ENCODE measurements around the gene TENM4.

The TENM4 gene

DNA sequence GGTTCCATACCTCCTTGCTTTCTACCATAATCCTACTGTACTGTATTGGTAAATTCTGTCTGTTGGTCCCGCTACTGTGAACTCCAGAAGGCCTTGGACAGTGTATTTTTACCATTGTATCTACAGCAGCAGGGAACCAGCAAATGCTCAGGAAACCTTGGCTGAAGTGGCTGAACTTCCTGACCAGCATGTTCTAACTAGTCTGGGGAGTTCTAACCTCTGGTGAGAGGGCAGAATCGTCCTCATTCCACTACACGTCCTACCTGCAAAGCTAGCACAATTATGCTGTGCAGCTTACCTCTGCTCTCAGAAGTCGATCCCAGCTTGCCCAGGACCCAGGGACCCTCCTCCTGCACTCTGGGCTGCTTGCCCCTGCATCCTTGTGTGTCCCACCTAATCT, 283.1 kb downstream of the TENM4 start:
- TF ChIP-seq, protein P1, sequence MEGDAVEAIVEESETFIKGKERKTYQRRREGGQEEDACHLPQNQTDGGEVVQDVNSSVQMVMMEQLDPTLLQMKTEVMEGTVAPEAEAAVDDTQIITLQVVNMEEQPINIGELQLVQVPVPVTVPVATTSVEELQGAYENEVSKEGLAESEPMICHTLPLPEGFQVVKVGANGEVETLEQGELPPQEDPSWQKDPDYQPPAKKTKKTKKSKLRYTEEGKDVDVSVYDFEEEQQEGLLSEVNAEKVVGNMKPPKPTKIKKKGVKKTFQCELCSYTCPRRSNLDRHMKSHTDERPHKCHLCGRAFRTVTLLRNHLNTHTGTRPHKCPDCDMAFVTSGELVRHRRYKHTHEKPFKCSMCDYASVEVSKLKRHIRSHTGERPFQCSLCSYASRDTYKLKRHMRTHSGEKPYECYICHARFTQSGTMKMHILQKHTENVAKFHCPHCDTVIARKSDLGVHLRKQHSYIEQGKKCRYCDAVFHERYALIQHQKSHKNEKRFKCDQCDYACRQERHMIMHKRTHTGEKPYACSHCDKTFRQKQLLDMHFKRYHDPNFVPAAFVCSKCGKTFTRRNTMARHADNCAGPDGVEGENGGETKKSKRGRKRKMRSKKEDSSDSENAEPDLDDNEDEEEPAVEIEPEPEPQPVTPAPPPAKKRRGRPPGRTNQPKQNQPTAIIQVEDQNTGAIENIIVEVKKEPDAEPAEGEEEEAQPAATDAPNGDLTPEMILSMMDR (conservative IDR thresholded peaks at IDR 0.05; ENCODE audit: low read depth, low read length) = no peak
- no peak overlapping the region for H3K4me3 ChIP-seq (ENCODE audit: low read depth, low read length)
- no peak for DNase-seq (ENCODE audit: low read depth)

DNA sequence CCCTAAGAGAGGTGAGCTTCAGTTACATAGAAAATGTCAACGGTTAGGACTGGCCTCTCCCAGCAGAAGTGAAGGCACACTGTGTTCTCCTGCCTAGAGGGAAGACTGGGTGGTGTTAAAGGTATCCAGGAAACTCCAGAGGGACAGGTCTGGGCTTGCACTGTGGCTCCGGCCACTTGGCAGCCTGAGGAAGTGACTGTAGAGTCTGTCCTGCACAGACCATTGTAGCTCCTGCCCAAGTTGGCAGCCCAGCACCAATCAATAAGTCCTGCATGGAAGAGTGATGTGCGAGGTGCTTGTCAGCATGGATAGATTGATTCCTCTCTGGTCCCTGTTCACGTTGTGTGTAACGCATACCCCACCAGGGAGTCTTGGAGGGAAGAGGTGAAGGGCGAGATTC, 284.8 kb downstream of the TENM4 start:
- H3K4me3 ChIP-seq (ENCODE audit: low read depth, low read length) = no peak overlapping the region
- no peak for DNase-seq (ENCODE audit: low read depth)
- TF ChIP-seq, protein P1 (conservative IDR thresholded peaks at IDR 0.05; ENCODE audit: low read depth, low read length) = no peak

DNA sequence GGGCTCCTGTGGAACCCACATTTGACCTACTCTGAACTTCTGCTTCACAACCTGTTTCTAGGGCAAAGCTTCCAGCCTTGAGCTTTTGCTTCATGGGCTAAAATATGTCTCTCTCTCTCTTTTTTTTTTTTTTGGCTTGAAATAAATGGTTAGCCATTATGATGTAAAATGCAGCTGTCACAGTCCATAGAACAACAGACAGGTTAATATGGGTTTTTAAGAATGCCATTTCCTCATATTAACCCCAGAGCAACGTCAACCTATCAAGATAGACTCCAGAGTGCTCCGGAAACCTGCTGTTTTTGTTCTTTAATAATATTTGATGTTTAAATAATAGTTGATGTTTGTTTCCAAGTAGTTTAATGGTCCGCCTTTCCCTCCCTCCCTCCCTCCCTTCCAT, 285.6 kb downstream of the TENM4 start:
- DNase-seq (ENCODE audit: low read depth) = no peak
- TF ChIP-seq, protein P1 (conservative IDR thresholded peaks at IDR 0.05; ENCODE audit: low read depth, low read length) = no peak
- H3K4me3 ChIP-seq (ENCODE audit: low read depth, low read length) = no peak overlapping the region

DNA sequence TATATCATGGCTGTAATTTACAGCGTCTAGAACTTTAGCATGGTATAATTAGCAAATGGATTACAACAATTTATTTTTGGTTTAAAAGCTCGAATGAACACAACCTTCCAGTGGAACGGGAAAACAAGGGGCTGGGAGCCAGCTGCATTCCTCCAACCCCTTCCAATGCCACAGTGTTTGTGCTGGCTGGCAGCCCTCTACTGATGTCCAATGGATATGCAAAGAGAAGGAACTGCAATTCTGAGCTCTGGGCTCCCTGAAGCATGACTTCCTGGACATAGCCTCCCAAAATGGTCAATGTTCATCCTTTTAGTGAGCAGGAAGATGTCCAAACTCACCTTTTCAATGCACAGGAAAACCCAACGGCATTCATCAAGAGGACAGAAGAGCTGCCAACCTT, 288.3 kb downstream of the TENM4 start:
- no peak for DNase-seq (ENCODE audit: low read depth)
- TF ChIP-seq, protein P1 (conservative IDR thresholded peaks at IDR 0.05; ENCODE audit: low read depth, low read length) = no peak
- H3K4me3 ChIP-seq (ENCODE audit: low read depth, low read length) = no peak overlapping the region

DNA sequence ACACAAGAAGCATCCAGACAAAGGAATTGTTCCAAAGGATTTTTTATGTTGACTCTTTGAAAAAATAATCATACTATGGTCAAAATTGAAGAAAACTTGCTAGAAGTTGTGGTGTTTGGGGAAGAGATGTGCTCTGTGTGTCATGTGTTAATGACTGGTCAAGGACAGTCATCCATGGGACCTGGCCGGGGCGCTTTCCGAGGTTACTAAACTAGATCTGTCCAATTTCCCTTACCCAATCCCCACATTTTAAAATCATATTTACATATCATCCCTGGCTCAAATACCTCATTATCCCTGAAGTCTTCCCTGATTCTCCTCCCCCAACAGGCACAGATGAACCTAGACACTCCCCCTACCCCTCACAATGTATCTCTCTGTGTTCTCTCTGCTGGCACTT, 289.4 kb downstream of the TENM4 start:
- H3K4me3 ChIP-seq (ENCODE audit: low read depth, low read length) = no peak overlapping the region
- no peak for DNase-seq (ENCODE audit: low read depth)
- TF ChIP-seq, protein P1 (conservative IDR thresholded peaks at IDR 0.05; ENCODE audit: low read depth, low read length) = no peak

DNA sequence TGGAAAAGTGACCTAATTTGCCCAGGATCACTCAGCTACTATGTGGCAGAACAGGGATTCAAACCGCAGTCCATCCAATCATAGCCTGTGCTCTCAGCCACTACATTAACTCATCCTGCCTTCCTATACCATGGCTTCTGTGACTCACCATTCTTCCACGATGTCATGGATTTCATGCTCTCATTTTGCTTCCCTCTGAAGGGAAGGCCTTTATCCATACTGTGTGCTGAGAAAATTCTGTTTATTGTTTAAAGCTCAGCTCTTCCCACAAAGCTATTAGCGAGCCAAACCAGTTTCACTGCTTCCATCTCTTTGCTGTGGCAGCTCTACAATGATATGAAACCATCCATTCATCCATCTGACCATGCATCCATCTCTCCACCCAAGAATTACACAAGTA, 289.9 kb downstream of the TENM4 start:
- H3K4me3 ChIP-seq (ENCODE audit: low read depth, low read length) = no peak overlapping the region
- TF ChIP-seq, protein P1 (conservative IDR thresholded peaks at IDR 0.05; ENCODE audit: low read depth, low read length) = no peak
- DNase-seq (ENCODE audit: low read depth) = no peak

DNA sequence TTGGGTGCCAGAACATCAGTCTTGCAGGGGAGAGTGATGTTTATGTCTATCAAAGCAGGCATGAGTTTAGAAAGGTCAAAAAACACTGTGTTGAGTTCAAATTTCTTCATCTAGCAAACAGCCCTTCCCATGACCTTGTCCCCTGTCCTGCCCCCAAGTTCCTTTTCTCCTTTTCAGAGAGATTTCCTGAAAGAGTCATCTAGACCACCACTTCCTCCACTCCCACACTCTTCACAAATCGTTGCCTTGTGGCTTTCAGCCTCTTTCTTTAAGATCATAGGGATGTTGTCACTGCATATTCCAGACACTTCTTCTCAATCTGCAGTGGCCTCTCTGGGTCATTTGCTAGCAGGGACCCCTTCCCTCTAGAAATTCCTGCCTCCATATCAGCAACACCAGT, 290.5 kb downstream of the TENM4 start:
- TF ChIP-seq, protein P1 (conservative IDR thresholded peaks at IDR 0.05; ENCODE audit: low read depth, low read length) = no peak
- DNase-seq (ENCODE audit: low read depth) = no peak
- no peak overlapping the region for H3K4me3 ChIP-seq (ENCODE audit: low read depth, low read length)

Data from choroid plexus epithelial cell (primary cell).